ENCODE measurements around the gene RAD51B.

The RAD51B gene

GRCh38 chr14:68638141-68638999, 818.8 kb downstream of the RAD51B start:
- no peak for TF ChIP-seq CTCF (conservative IDR thresholded peaks at IDR 0.05; ENCODE audit: low read depth, low read length)
- no peak overlapping the region for H3K4me3 ChIP-seq (ENCODE audit: low read length)
- no peak for DNase-seq (ENCODE audit: low read depth)

- H3K4me3 ChIP-seq (ENCODE audit: low read length), result no peak overlapping the region
- DNase-seq (ENCODE audit: low read depth), result no peak
- TF ChIP-seq CTCF (conservative IDR thresholded peaks at IDR 0.05; ENCODE audit: low read depth, low read length), result no peak
Observed at GRCh38 chr14:68639000-68639757, 819.6 kb downstream of the RAD51B start.

- no peak for DNase-seq (ENCODE audit: low read depth)
- no peak for TF ChIP-seq CTCF (conservative IDR thresholded peaks at IDR 0.05; ENCODE audit: low read depth, low read length)
- no peak overlapping the region for H3K4me3 ChIP-seq (ENCODE audit: low read length)
Observed at GRCh38 chr14:68639758-68640574, 820.4 kb downstream of the RAD51B start.

GRCh38 chr14:68643673-68644072, 824.1 kb downstream of the RAD51B start:
- no peak for TF ChIP-seq CTCF (conservative IDR thresholded peaks at IDR 0.05; ENCODE audit: low read depth, low read length)
- H3K4me3 ChIP-seq (ENCODE audit: low read length), result no peak overlapping the region
- DNase-seq (ENCODE audit: low read depth), result no peak

GRCh38 chr14:68644101-68644500, 824.5 kb downstream of the RAD51B start:
- H3K4me3 ChIP-seq (ENCODE audit: low read length), result no peak overlapping the region
- no peak for DNase-seq (ENCODE audit: low read depth)
- TF ChIP-seq CTCF (conservative IDR thresholded peaks at IDR 0.05; ENCODE audit: low read depth, low read length), result no peak

- no peak for TF ChIP-seq CTCF (conservative IDR thresholded peaks at IDR 0.05; ENCODE audit: low read depth, low read length)
- H3K4me3 ChIP-seq (ENCODE audit: low read length), result no peak overlapping the region
- DNase-seq (ENCODE audit: low read depth), result no peak
Observed at GRCh38 chr14:68645371-68645770, 825.8 kb downstream of the RAD51B start.
